ENCODE measurements around the gene PARP15. TPM values are rescaled to one million over a fixed set of nuclear protein-coding genes. Genes with fewer than 3 reads are reported as not detected.

Gene PARP15
- total RNA-seq, 1 experiment from 2014 or later: 0.24 TPM

- H2BK5ac ChIP-seq (ENCODE audit: insufficient read length, low read length): no peak overlapping the region
- no peak overlapping the region for H3K4me3 Mint-ChIP-seq
- H3K27ac ChIP-seq (ENCODE audit: insufficient read length, low read depth, low read length): no peak overlapping the region
- H3K27me3 ChIP-seq (ENCODE audit: insufficient read depth, low read length): no peaks in the 10 kb centered on the region
- no peak overlapping the region for H2BK120ac ChIP-seq (ENCODE audit: low read depth, low read length, poor library complexity, severe bottlenecking)
- TF ChIP-seq, protein P1, sequence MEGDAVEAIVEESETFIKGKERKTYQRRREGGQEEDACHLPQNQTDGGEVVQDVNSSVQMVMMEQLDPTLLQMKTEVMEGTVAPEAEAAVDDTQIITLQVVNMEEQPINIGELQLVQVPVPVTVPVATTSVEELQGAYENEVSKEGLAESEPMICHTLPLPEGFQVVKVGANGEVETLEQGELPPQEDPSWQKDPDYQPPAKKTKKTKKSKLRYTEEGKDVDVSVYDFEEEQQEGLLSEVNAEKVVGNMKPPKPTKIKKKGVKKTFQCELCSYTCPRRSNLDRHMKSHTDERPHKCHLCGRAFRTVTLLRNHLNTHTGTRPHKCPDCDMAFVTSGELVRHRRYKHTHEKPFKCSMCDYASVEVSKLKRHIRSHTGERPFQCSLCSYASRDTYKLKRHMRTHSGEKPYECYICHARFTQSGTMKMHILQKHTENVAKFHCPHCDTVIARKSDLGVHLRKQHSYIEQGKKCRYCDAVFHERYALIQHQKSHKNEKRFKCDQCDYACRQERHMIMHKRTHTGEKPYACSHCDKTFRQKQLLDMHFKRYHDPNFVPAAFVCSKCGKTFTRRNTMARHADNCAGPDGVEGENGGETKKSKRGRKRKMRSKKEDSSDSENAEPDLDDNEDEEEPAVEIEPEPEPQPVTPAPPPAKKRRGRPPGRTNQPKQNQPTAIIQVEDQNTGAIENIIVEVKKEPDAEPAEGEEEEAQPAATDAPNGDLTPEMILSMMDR (conservative IDR thresholded peaks at IDR 0.05): no peak
- H3K27ac Mint-ChIP-seq: no peak overlapping the region
- no peak overlapping the region for H3T11ph ChIP-seq (ENCODE audit: low read length)
- no peak overlapping the region for H3K4me2 ChIP-seq (ENCODE audit: insufficient read depth, insufficient read length, low read length)
- no peak overlapping the region for H3K14ac ChIP-seq (ENCODE audit: insufficient read depth, low read length)
- no peak overlapping the region for H3K4ac ChIP-seq (ENCODE audit: low read depth, low read length)
- no peaks in the 10 kb centered on the region for H3K79me1 ChIP-seq (ENCODE audit: insufficient read depth, low read depth, low read length, poor library complexity, severe bottlenecking)
- H3K36me3 Mint-ChIP-seq (ENCODE audit: insufficient read depth in 1 of 3, low read depth in 3 of 3): no peaks in the 10 kb centered on the region; a peak in 1 of 7 replicates
- H3K9me3 ChIP-seq (ENCODE audit: control insufficient read depth, low read depth, low read length): no peaks in the 10 kb centered on the region
- no peaks in the 10 kb centered on the region for H3K79me2 ChIP-seq (ENCODE audit: insufficient read depth, low read length)
- H3K23me2 ChIP-seq (ENCODE audit: insufficient read length, low read depth, low read length, poor library complexity, severe bottlenecking): no peaks in the 10 kb centered on the region
- no peak overlapping the region for H2AK5ac ChIP-seq (ENCODE audit: insufficient read length, low read length)
- no peak overlapping the region for H2BK15ac ChIP-seq (ENCODE audit: low read depth, low read length)
- no peaks in the 10 kb centered on the region for H3K9me3 Mint-ChIP-seq
- H3K18ac ChIP-seq (ENCODE audit: insufficient read length, low read depth, low read length): no peak overlapping the region
- no peak for DNase-seq
- H3K4me1 Mint-ChIP-seq: peaks cover 16 to 22% of the 10 kb centered on the region in 2 experiments
- peaks cover 7% of the 10 kb centered on the region for H3K4me1 ChIP-seq (ENCODE audit: insufficient read depth, low read length)
- H3K27me3 Mint-ChIP-seq (ENCODE audit: low read depth): no peaks in the 10 kb centered on the region
- no peak overlapping the region for H4K8ac ChIP-seq (replicated peaks; ENCODE audit: insufficient read length, low read depth, low read length)
- H4K91ac ChIP-seq (ENCODE audit: insufficient read length, low read depth, low read length): no peak overlapping the region
- H2AFZ ChIP-seq (ENCODE audit: low read length): no peak overlapping the region
- no peak overlapping the region for H3K56ac ChIP-seq (ENCODE audit: insufficient read length, low read depth, low read length)
- no peak overlapping the region for H2BK20ac ChIP-seq (ENCODE audit: low read depth, low read length, poor library complexity, severe bottlenecking)
- H2BK12ac ChIP-seq (ENCODE audit: insufficient read length, low read depth, low read length): no peak overlapping the region
- H3K9ac ChIP-seq (ENCODE audit: extremely low read depth, insufficient read length, low read length): no peak overlapping the region
- no CpG with 5 or more reads among the region's 6 CpGs for whole genome bisulfite sequencing (ENCODE audit: extremely low coverage, insufficient read length, low lambda C conversion rate)
- no peak overlapping the region for H3K23ac ChIP-seq (ENCODE audit: insufficient read length, low read depth, low read length)
- H4K5ac ChIP-seq (ENCODE audit: insufficient read length, low read depth, low read length): no peak overlapping the region
- H4K20me1 ChIP-seq (ENCODE audit: control insufficient read depth, insufficient read depth, insufficient read length): no peaks in the 10 kb centered on the region
Observed at GRCh38 chr3:122555275-122556071, 22.0 kb upstream of the PARP15 start.
